Left lung (tissue), 10 donors: ENCODE results near the gene PNMA1. TPM values are rescaled to one million over a fixed set of nuclear protein-coding genes. Genes with fewer than 3 reads are reported as not detected.

Source experiments
- ATAC-seq: fragments of 200-7000 bp; cut with Tn5 transposase; one replicate; pipeline ENCODE4 v1.9.1; 2020; ENCODE audit warnings: moderate library complexity
- DNase-seq, 4 donors: peaks; one replicate each; pipeline ENCODE4 v3.0.0-alpha.2; 2013 to 2020
- H3K27ac ChIP-seq, 2 donors: fragments of 200-600 bp; sonication (generic) in 1 of 2; one replicate each; pipeline versions ENCODE4 v1.5.0 to v1.8.0; 2020 to 2021
- H3K27me3 ChIP-seq, 2 donors: fragments of 200-600 bp; sonication (generic) in 1 of 2; one replicate each; pipeline versions ENCODE4 v1.5.0 to v1.8.0; 2020 to 2021
- H3K36me3 ChIP-seq, 2 donors: fragments of 200-600 bp; sonication (generic) in 1 of 2; one replicate each; pipeline versions ENCODE4 v1.5.0 to v1.8.0; 2020 to 2021
- H3K4me1 ChIP-seq, 2 donors: fragments of 200-600 bp; one replicate each; pipeline ENCODE4 v1.8.0; 2021
- H3K4me3 ChIP-seq, 2 donors: fragments of 200-600 bp; sonication (generic) in 1 of 2; one replicate each; pipeline versions ENCODE4 v1.5.0 to v1.8.0; 2020 to 2021; ENCODE audit warnings: mild to moderate bottlenecking in 1 of 2
- H3K9me3 ChIP-seq, 2 donors: fragments of 200-600 bp; sonication (generic) in 1 of 2; one replicate each; pipeline versions ENCODE4 v1.5.0 to v1.8.0; 2020 to 2021
- intact Hi-C, 2 donors: fragments of 100-400 bp; cut with DNase I; formaldehyde crosslinking; loops; one replicate each; pipeline versions ENCODE4 v1.11.2 to v1.14.2; 2022
- polyA plus RNA-seq, 6 donors: library from polyadenylated mRNA; unstranded; fragments of 120-200 nt; gene quantifications; one replicate each; pipeline ENCODE4 v1.2.1, GENCODE V29; 2013; ENCODE audit not compliant: insufficient read length in 6 of 6
- total RNA-seq, 2 donors: library from RNA; stranded (reverse); fragmentation: NEBNext Ultra II Directional; extraction: Animal tissue kit (Norgen Biotek cat#: 25700); gene quantifications; one replicate each; pipeline ENCODE4 v1.2.1, GENCODE V29; 2021
- TF ChIP-seq, protein P1 (sequence below), 2 donors: fragments of 200-600 bp; sonication (generic) in 1 of 2; IDR thresholded peaks; one replicate each; pipeline versions ENCODE4 v1.5.0 to v1.8.0; 2021; ENCODE audit warnings: antibody characterized with exemption in 2 of 2
- donor health status: DM: no; HTN: yes; CAD: no.
- donor health status: DM: no; HTN: no; CAD: no.

The PNMA1 gene
- total and polyA plus RNA-seq, 8 donors: 30.8 to 56.3 (median 46.2) TPM

DNA sequence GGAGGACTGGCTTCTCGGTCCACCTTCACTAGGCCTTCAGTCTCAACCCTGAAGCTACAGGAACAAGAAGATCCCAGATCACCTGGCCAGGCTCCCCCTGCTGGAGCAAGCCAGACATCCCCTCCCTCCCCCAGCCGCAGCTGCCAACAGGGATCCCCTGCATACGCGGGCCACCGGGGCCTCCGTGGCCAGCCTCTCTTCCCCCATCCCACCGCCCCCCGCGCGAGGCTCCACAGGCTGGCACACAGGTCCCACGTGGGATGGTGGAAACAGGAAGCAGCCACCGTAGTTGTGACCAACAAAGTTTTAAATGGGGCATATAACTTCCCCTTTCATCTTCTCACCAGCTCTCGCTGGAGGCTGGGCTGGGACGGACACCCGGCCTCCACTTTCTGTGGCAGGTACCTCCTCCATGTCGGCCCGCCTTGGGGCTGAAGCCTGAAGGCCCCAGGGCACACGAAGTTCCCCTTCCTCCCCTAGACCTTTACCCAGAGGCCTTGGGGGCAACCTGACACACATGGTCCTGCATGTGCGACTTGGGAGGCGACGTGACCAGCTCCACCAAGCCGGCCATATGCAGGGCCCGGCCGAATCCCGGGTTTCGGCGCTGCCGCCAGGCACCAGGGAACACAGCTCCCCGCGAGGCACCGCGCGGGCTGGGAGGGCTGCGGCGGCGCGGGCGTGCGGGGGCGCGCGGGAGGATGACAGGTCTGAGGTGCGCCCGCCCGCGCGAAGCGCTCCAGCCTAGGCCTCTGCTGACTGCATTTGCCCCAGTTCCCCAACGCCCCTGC, 44.4 kb upstream of the PNMA1 start:
- intact Hi-C loops: no loop called here
- Histone ChIP-seq H3K9me3 (no peaks in the 10 kb centered on the region), H3K27me3 (no peaks in the 10 kb centered on the region), H3K4me1 (peaks cover 77 to 88% of the 10 kb centered on the region in 2 donors), H3K27ac (peak overlapping the region; percentile 83 to 99), H3K36me3 (no peaks in the 10 kb centered on the region), H3K4me3 (peak overlapping the region; percentile 66 to 84)
- TF ChIP-seq, protein P1, sequence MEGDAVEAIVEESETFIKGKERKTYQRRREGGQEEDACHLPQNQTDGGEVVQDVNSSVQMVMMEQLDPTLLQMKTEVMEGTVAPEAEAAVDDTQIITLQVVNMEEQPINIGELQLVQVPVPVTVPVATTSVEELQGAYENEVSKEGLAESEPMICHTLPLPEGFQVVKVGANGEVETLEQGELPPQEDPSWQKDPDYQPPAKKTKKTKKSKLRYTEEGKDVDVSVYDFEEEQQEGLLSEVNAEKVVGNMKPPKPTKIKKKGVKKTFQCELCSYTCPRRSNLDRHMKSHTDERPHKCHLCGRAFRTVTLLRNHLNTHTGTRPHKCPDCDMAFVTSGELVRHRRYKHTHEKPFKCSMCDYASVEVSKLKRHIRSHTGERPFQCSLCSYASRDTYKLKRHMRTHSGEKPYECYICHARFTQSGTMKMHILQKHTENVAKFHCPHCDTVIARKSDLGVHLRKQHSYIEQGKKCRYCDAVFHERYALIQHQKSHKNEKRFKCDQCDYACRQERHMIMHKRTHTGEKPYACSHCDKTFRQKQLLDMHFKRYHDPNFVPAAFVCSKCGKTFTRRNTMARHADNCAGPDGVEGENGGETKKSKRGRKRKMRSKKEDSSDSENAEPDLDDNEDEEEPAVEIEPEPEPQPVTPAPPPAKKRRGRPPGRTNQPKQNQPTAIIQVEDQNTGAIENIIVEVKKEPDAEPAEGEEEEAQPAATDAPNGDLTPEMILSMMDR (IDR thresholded peaks at IDR 0.05): peak; percentile 19 to 61
- DNase-seq (peak in 3 of 4 donors; percentile 67 to 93 (median 83)), ATAC-seq (peak; percentile 7)

DNA sequence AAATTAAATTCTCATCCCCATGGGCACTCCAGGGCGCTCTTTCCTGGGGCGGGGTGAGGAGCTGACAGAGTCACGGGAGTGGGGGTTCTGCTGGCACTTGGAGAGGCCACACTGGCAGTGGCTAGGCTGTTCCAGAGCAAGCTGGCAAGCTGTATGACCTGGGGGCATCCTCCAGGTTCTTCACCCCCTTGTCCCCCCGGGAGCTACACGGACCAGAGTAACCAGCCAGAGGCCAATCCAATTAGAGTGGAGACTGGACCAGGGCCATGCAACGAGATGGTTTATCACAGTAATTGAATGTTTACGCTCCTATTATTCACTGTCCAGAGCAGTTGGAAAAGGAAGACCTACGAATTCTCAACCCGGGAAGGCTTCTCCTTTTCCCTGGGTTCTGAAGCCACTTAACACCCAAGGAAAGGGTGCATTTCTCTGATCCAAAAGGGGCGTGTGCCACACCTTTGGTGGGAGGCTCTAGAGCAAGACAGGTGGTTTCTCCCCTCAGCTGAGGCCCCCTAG, 43.8 kb upstream of the PNMA1 start:
- H3K4me3 ChIP-seq: peak overlapping the region; percentile 66 to 84
- DNase-seq: no peak
- TF ChIP-seq, protein P1 (IDR thresholded peaks at IDR 0.05): no peak
- H3K9me3 ChIP-seq: no peaks in the 10 kb centered on the region
- H3K4me1 ChIP-seq: peaks cover 80 to 88% of the 10 kb centered on the region in 2 donors
- H3K27ac ChIP-seq: peak overlapping the region; percentile 83 to 99
- H3K36me3 ChIP-seq: no peaks in the 10 kb centered on the region
- no peaks in the 10 kb centered on the region for H3K27me3 ChIP-seq
- ATAC-seq: no peak
- intact Hi-C loops: no loop called here

DNA sequence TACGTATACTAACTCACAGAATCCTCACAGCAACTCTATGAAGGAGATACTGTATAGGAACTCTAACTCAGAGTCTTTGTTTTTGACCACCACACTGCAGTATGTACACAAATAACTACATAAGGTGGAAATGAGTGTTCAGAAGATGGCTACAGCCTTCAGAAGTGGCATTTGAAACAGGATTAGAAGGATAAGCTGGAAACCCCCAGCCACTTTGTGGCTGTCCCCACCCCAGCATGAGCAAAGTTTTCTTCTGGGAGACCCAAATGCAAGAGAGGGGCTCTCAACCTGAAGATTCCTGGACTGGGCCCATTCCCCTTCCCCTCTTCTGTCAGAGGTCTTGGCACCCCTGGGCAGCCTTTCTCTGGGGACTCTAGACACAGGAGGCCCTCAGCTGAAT, 43.2 kb upstream of the PNMA1 start:
- H3K4me3 ChIP-seq: peak overlapping the region in 1 of 2 donors; percentile 84
- TF ChIP-seq, protein P1 (IDR thresholded peaks at IDR 0.05): no peak
- intact Hi-C loops: no loop called here
- peak overlapping the region; percentile 83 to 99 for H3K27ac ChIP-seq
- H3K4me1 ChIP-seq: peaks cover 80 to 88% of the 10 kb centered on the region in 2 donors
- H3K27me3 ChIP-seq: no peaks in the 10 kb centered on the region
- DNase-seq: no peak
- no peak for ATAC-seq
- H3K9me3 ChIP-seq: no peaks in the 10 kb centered on the region
- H3K36me3 ChIP-seq: no peaks in the 10 kb centered on the region

DNA sequence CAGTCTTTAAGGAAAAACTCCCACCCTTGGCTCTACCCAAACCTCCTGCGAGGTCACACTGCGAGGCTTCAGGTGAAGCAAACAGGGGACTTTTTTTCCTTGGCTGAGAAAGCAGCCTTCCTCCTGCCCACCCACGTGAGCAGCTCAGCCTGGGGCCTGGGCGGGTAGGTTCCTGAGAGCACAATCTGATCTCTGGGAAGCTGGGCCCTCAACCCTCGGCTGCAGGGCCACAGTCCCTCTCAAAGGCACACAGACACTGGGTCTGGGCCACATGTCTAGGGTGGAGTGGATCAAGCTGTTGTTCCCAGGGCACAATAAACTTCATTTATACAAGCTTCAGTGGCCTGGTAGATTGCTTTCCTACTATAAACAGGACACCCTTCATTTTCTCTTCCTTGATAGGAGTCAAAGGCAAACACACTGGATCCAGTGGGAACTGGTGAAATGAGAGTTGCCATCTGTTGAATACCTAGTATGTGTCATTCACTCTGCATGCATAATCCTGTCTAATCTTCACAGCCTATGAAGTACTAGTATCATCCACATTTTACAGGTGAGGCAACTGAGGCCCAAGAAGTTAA, 41.3 kb upstream of the PNMA1 start:
- intact Hi-C loops: no loop called here
- no peaks in the 10 kb centered on the region for H3K36me3 ChIP-seq
- H3K9me3 ChIP-seq: no peaks in the 10 kb centered on the region
- peak overlapping the region; percentile 83 to 92 for H3K27ac ChIP-seq
- H3K4me3 ChIP-seq: no peak overlapping the region
- H3K4me1 ChIP-seq: peaks cover 79 to 88% of the 10 kb centered on the region in 2 donors
- TF ChIP-seq, protein P1 (IDR thresholded peaks at IDR 0.05): no peak
- H3K27me3 ChIP-seq: no peaks in the 10 kb centered on the region
- DNase-seq: no peak
- ATAC-seq: peak; percentile 1

DNA sequence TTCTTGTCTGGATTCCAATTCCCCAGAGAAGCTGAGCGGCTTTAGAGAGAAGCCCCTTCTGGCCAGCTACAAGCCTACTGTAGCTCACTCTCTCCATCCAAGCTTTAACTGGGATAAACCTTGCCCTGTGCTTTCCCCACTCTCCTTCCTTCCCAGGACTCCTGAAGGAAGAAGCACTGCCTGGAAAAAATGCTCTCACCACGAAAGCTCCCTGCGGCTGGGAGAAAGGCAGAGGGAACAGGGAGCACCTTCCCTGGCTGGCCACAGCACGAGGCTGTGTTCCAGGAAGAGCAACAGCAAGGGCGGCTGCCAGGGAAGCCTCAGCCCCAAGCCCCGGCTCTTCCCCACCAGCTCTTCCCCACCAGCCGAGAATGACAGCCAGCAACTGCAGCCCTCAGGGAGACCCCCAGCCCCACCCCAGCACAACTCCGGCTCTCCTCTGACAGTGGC, 40.8 kb upstream of the PNMA1 start:
- H3K4me1 ChIP-seq: peaks cover 85 to 90% of the 10 kb centered on the region in 2 donors
- H3K9me3 ChIP-seq: no peaks in the 10 kb centered on the region
- intact Hi-C loops: no loop called here
- no peak for DNase-seq
- H3K36me3 ChIP-seq: no peaks in the 10 kb centered on the region
- ATAC-seq: peak; percentile 10
- peak overlapping the region; percentile 83 to 92 for H3K27ac ChIP-seq
- H3K4me3 ChIP-seq: peak overlapping the region in 1 of 2 donors; percentile 21
- TF ChIP-seq, protein P1 (IDR thresholded peaks at IDR 0.05): no peak
- H3K27me3 ChIP-seq: no peaks in the 10 kb centered on the region
